ENCODE results near the gene PLD4.
"Not testable (repeated sequence)": the region's sequence is repeated elsewhere in the genome, so short reads cannot be mapped to it uniquely, and the experiment has no call there.

The PLD4 gene

DNA sequence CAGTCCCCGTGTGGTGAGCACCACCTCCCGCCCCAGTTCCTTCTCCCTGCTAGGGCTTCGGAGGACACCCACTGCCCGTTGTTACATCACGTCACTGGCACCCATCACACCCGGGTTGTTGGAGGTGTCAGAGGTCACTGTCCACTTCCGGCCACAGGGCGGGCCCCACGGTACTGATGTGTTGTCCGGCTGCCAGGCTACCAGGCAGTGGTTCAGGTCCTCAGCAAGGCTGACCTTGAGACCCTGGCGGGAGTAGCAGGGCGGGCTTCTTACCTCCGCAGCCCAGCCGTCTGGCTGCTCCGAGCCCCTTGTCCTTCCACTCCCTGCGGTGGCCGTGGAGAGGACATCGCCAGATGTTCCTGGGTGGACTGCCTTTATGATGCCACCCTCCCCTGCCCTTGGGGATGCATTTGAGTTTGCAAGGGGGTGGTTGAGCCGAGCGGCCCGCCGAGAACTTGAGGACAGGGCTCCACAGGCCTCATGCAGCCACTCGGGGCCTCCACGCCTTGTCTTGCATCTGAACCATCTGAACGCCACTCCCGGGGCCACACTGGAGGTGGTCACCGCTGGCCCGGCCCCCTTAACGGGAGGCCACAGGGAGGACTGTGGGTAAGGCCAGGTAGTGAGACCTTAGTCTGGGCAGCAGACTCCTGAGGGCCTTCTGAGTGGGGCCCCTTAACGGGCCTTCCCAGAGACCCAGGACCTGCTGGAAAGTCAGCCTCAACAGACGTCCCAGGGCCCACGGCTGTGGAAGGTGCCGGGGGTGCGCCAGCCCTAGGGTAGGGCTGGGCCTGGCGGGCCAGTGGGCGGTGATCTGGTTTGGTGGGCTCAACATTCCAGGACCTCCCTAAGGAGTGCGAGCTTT lies 27.1 kb upstream of the PLD4 start:
- no peak for DNase-seq (ENCODE audit: low read depth)
- TF ChIP-seq, protein P1, sequence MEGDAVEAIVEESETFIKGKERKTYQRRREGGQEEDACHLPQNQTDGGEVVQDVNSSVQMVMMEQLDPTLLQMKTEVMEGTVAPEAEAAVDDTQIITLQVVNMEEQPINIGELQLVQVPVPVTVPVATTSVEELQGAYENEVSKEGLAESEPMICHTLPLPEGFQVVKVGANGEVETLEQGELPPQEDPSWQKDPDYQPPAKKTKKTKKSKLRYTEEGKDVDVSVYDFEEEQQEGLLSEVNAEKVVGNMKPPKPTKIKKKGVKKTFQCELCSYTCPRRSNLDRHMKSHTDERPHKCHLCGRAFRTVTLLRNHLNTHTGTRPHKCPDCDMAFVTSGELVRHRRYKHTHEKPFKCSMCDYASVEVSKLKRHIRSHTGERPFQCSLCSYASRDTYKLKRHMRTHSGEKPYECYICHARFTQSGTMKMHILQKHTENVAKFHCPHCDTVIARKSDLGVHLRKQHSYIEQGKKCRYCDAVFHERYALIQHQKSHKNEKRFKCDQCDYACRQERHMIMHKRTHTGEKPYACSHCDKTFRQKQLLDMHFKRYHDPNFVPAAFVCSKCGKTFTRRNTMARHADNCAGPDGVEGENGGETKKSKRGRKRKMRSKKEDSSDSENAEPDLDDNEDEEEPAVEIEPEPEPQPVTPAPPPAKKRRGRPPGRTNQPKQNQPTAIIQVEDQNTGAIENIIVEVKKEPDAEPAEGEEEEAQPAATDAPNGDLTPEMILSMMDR (IDR thresholded peaks at IDR 0.05; ENCODE audit: low read depth, low read length, missing control alignments) = no peak

DNA sequence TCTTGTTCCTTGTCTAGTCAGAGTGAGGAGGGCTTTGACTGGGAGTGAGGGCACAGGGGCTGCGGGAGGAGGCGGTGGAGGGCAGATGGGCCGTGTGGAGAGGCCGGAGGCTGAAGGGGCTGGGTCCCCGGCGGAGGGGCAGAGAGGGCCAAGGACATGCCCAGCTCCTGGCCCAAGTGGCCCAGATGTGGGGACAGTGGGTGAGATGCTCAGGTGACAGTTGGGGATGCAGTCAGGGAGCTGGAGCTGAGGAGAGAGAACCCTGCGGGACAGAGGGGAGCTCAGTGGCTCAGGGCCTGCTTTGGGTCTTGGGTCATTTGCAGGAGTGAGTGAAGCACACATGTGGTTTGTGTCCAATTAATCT lies 26.5 kb upstream of the PLD4 start:
- H3K4me3 ChIP-seq (ENCODE audit: low read depth, low read length) = no peak overlapping the region
- TF ChIP-seq, protein P1 (IDR thresholded peaks at IDR 0.05; ENCODE audit: low read depth, low read length, missing control alignments) = no peak
- no peak for DNase-seq (ENCODE audit: low read depth)

More for the DNA sequence above, 27.1 kb upstream of the PLD4 start:
- no peak overlapping the region for H3K4me3 ChIP-seq (ENCODE audit: low read depth, low read length)

DNA sequence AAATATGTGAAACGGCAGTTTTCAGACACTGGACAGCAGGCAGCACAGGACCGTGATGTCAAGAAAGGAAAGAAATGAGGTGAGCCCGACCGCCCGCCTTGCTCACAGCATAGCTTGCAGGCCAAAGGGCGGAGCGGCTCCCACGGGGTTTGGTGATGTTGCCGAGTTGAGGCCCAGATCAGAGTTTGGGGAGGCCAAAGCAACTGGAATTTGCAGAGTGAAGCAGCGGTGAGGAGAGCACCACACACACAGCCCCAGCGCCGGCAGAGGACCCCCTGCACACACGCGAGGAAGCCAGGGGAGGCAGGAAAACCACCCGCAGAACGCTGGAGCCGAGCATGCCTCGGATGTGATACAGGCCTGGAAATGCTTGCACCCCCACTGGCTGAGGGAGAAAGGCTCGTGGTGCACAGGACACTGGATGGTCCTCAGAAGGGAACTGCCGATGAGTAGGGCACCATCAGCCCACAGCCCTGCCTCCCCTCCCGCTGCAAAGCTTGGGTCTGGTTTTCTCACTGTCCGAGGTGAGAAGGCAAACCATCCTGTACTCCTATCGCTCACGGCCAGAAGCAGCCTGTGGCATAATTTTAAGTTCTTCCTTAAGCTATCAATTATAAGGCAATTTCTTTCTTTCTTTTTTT lies 25.7 kb upstream of the PLD4 start:
- no peak overlapping the region for H3K4me3 ChIP-seq (ENCODE audit: low read depth, low read length)
- TF ChIP-seq, protein P1 (IDR thresholded peaks at IDR 0.05; ENCODE audit: low read depth, low read length, missing control alignments) = no peak
- DNase-seq (ENCODE audit: low read depth) = no peak

DNA sequence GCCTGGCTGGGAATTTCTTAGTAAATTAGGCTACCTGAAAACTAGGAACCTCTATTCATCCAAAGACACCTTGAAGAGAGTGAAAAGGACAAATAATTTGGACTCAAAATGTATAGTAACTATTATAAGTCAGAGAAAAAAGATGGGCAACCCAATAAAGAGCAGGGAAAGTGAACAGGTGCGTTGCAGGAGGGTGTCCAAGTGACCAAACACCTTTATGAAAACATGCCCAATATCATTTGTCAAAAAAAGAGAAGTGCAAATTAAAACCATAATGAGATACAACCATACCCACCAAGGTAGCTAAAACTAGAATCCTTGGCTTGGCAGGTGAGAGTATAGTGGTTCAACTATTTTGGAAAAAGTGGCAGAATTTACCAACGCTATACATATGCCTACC lies 24.9 kb upstream of the PLD4 start:
- no peak overlapping the region for H3K4me3 ChIP-seq (ENCODE audit: low read depth, low read length)
- TF ChIP-seq, protein P1 (IDR thresholded peaks at IDR 0.05; ENCODE audit: low read depth, low read length, missing control alignments) = no peak
- no peak for DNase-seq (ENCODE audit: low read depth)

DNA sequence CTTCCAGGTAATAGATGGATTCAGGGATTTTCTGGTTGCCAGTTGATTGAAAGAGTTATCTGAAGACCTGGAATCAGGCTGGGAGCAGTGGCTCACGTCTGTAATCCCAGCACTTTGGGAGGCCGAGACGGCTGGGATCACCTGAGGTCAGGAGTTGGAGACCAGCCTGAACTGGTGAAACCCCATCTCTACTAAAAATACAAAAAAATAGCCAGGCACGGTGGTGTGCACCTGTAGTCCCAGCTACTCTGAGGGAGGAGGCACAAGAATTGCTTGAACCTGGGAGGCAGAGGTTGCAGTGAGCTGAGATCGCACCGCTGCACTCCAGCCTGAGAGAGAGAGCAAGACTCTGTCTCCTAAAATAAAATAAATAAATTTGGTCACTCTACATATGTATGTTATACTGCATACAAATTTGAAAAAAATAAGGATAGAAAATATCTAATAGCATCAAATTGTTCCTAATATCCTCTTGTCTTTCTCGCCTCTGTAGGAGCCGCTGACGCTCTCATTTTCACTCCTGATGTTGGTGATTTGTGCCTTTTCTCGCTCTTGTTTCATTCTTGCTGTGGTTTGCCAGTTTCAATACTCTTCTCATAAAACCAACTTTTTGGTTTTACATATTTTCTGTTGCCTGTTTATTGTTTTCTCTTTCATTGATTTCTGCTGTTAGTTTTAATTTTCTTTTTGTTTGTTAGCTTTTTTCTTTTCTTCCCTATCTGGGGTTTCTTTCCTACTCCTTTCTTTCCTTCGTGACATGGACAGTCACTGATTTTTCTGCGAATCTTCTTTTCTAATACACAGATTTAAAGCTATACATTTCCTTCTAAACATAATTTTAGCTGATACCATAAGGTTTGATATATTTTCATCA lies 23.8 kb upstream of the PLD4 start:
- DNase-seq (ENCODE audit: low read depth) = peak; percentile 29
- TF ChIP-seq, protein P1 (IDR thresholded peaks at IDR 0.05; ENCODE audit: low read depth, low read length, missing control alignments) = no peak

DNA sequence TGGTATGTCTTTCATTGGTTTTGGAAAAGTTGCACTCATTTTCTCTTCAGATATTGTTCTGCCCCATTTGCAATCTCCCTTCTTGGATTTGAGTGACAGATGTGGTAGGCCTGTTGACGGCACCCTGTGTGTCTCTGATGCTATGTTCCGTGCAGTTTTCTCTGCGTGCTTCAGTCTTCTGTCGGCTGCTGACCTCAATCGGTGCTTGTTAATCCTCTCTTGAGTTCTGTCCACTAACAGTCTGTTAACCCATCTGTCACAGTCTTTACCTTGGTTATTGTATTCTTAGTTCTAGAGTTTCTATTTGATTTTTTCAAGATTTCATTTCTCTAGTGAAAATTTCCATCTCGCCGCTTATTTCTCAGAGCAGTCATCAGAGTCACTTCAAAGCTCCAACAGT lies 20.7 kb upstream of the PLD4 start:
- H3K4me3 ChIP-seq (ENCODE audit: low read depth, low read length) = no peak overlapping the region
- TF ChIP-seq, protein P1 (IDR thresholded peaks at IDR 0.05; ENCODE audit: low read depth, low read length, missing control alignments) = no peak
- no peak for DNase-seq (ENCODE audit: low read depth)

More for the DNA sequence above, 23.8 kb upstream of the PLD4 start:
- H3K4me3 ChIP-seq (ENCODE audit: low read depth, low read length) = no peak overlapping the region

DNA sequence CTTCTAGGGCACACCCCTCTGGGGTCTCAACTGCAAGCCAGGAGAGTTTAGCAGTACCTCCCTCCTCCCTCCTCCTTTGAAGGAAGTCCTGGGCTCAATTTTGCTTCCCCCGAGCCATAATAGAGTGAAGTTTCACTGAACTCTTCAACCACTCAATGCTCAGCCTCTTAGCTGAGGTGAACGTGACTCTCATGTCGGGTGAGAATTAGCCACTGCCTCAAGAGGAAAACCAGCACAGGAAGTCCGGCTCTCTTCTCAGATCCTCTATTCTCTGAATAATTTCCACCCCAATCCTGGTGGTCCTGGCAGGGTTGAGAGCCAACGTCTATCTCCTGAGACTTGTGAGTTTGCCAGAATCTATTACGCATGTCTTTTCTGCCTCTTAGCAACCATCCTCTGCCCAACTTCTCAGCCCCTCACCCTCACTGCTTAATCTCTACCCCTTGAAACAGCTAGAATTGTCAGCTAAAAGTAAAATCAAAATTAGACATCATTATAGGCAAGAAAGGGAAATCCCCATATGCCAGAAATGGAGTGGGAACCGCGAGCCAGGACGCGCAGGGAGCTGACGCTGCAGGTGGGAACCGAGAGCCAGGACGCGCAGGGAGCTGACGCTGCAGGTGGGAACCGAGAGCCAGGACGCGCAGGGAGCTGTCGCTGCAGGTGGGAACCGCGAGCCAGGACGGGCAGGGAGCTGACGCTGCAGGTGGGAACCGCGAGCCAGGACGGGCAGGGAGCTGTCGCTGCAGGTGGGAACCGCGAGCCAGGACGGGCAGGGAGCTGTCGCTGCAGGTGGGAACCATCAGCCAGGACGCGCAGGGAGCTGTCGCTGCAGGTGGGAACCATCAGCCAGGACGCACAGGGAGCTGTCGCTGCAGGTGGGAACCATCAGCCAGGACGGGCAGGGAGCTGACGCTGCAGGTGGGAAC lies 19.8 kb upstream of the PLD4 start:
- not testable (repeated sequence) for H3K4me3 ChIP-seq (ENCODE audit: low read depth, low read length); DNase-seq (ENCODE audit: low read depth)

DNA sequence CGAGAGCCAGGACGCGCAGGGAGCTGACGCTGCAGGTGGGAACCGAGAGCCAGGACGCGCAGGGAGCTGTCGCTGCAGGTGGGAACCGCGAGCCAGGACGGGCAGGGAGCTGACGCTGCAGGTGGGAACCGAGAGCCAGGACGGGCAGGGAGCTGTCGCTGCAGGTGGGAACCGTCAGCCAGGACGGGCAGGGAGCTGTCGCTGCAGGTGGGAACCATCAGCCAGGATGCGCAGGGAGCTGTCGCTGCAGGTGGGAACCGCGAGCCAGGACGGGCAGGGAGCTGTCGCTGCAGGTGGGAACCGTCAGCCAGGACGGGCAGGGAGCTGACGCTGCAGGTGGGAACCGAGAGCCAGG lies 19.1 kb upstream of the PLD4 start:
- DNase-seq (ENCODE audit: low read depth); H3K4me3 ChIP-seq (ENCODE audit: low read depth, low read length): not testable (repeated sequence)

All from GM12864 (cell line).